ENCODE results near the gene SASH1.

SASH1 gene

DNA sequence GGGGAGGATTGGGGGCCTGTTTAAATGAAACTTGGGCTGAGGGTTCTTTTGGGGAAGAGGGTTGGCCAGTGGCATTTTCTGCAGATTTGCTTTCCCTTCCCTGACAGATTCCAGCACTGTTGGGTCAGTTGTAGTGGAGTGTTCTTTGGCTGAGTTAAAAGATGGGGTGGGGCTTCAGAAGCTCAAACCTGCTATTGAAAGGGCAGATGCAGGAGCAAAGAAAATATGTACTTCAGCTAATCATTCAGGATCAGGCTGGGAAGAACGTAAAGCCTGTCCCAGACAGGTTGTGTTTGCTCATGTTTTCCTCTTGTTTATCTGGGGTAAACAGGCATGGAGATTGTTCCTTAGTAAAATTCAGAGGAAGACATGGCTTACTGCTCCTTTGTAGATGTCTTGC lies 2.5 kb downstream of the SASH1 start:
- H3K9me3 ChIP-seq (ENCODE audit: insufficient read depth, low read length) = no peaks in the 10 kb centered on the region
- no peak overlapping the region for H3K4me3 ChIP-seq (ENCODE audit: insufficient read length, low read depth)
- no peak for DNase-seq (ENCODE audit: low read depth, low spot score)
- H3K4me1 ChIP-seq (ENCODE audit: insufficient read depth, insufficient read length) = peaks cover 7% of the 10 kb centered on the region
- TF ChIP-seq ZNF274 (IDR thresholded peaks at IDR 0.05; ENCODE audit: low read depth, low read length) (no peak), SUZ12 (IDR thresholded peaks at IDR 0.05; ENCODE audit: extremely low read depth, insufficient read depth, insufficient read length) (no peak), YY1 (IDR thresholded peaks at IDR 0.05; ENCODE audit: insufficient read depth, insufficient read length) (no peak)
- H3K9ac ChIP-seq (ENCODE audit: insufficient read length, low read depth) = no peak overlapping the region
- H3K27me3 ChIP-seq (ENCODE audit: insufficient read depth, insufficient read length) = no peaks in the 10 kb centered on the region
- H3K36me3 ChIP-seq (ENCODE audit: insufficient read depth, insufficient read length, low read length) = no peaks in the 10 kb centered on the region

DNA sequence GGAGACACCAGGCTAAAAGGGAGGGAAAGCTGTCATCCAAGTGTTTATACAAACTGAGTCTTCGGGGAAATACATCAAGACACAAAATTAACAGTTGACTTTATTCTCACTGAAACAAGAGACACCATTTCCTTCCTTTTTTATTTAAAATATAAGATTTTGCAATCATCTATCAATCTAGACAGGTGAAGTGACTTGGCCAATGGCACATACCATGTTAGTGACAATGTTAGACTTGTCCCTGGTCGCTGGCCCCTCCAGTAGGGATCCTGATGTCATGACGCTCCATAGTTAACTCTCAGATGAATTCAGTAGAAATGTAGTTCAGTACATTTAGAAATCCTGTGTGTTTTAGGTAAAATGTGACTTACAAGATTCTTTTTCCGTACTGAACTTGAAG lies 2.9 kb downstream of the SASH1 start:
- TF ChIP-seq SUZ12 (IDR thresholded peaks at IDR 0.05; ENCODE audit: extremely low read depth, insufficient read depth, insufficient read length) = no peak
- no peak for TF ChIP-seq ZNF274 (IDR thresholded peaks at IDR 0.05; ENCODE audit: low read depth, low read length)
- no peak for TF ChIP-seq YY1 (IDR thresholded peaks at IDR 0.05; ENCODE audit: insufficient read depth, insufficient read length)
- Histone ChIP-seq H3K36me3 (ENCODE audit: insufficient read depth, insufficient read length, low read length) (no peaks in the 10 kb centered on the region), H3K27me3 (ENCODE audit: insufficient read depth, insufficient read length) (no peaks in the 10 kb centered on the region), H3K9ac (ENCODE audit: insufficient read length, low read depth) (no peak overlapping the region), H3K4me1 (ENCODE audit: insufficient read depth, insufficient read length) (peaks cover 7% of the 10 kb centered on the region), H3K9me3 (ENCODE audit: insufficient read depth, low read length) (no peaks in the 10 kb centered on the region), H3K4me3 (ENCODE audit: insufficient read length, low read depth) (no peak overlapping the region)
- DNase-seq (ENCODE audit: low read depth, low spot score) = no peak

DNA sequence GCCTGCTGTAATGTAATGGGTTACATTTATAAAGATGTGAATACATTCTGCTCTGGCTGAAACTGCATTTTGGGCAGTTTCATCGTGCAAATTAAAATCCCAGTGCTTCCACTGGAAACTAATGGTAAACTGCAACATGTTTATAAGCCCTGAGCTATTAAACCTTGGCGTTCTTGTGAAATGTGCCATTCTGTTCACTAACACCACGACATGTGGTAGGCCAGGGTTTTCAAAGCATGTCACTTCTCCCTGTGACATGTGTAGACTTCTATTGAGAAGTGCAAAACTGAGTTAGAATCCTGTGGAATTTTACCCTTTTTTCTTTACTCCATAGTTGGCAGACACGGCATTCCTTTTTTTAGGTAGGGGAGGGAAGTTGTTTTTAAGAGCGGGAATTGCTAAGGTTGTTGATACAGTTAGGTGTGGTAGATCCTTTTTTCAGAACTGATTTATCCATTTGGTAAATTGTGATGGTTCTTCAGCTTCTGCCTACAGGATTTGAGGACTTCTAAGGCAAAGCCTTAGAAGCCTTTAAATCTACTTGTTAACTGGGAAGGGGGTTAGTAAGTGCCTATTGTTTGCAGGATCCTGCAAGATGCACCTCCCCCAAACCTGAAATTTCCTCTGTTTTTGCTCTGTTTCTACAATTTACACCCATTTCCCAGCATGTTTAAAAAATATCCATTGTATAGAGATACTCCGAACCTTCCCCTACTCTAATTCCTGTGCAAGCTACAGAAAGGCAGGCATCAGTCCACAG lies 4.2 kb downstream of the SASH1 start:
- Histone ChIP-seq H3K36me3 (ENCODE audit: insufficient read depth, insufficient read length, low read length) (no peaks in the 10 kb centered on the region), H3K27me3 (ENCODE audit: insufficient read depth, insufficient read length) (no peaks in the 10 kb centered on the region), H3K4me3 (ENCODE audit: insufficient read length, low read depth) (no peak overlapping the region), H3K9me3 (ENCODE audit: insufficient read depth, low read length) (no peaks in the 10 kb centered on the region), H3K9ac (ENCODE audit: insufficient read length, low read depth) (peak overlapping the region; percentile 58), H3K4me1 (ENCODE audit: insufficient read depth, insufficient read length) (peaks cover 7% of the 10 kb centered on the region)
- DNase-seq (ENCODE audit: low read depth, low spot score) = no peak
- TF ChIP-seq SUZ12 (IDR thresholded peaks at IDR 0.05; ENCODE audit: extremely low read depth, insufficient read depth, insufficient read length) = no peak
- TF ChIP-seq YY1 (IDR thresholded peaks at IDR 0.05; ENCODE audit: insufficient read depth, insufficient read length) = no peak
- no peak for TF ChIP-seq ZNF274 (IDR thresholded peaks at IDR 0.05; ENCODE audit: low read depth, low read length)

- Histone ChIP-seq H3K36me3 (ENCODE audit: insufficient read depth, insufficient read length, low read length) (no peaks in the 10 kb centered on the region), H3K27me3 (ENCODE audit: insufficient read depth, insufficient read length) (no peaks in the 10 kb centered on the region), H3K4me1 (ENCODE audit: insufficient read depth, insufficient read length) (peaks cover 7% of the 10 kb centered on the region), H3K9ac (ENCODE audit: insufficient read length, low read depth) (no peak overlapping the region), H3K4me3 (ENCODE audit: insufficient read length, low read depth) (no peak overlapping the region), H3K9me3 (ENCODE audit: insufficient read depth, low read length) (no peaks in the 10 kb centered on the region)
- no peak for DNase-seq (ENCODE audit: low read depth, low spot score)
- no peak for TF ChIP-seq SUZ12 (IDR thresholded peaks at IDR 0.05; ENCODE audit: extremely low read depth, insufficient read depth, insufficient read length)
- TF ChIP-seq ZNF274 (IDR thresholded peaks at IDR 0.05; ENCODE audit: low read depth, low read length) = no peak
- no peak for TF ChIP-seq YY1 (IDR thresholded peaks at IDR 0.05; ENCODE audit: insufficient read depth, insufficient read length)
Observed at GRCh38 chr6:148347441-148348054, 4.9 kb downstream of the SASH1 start.

GRCh38 chr6:148348335-148348734 lies 5.7 kb downstream of the SASH1 start:
- Histone ChIP-seq H3K4me3 (ENCODE audit: insufficient read length, low read depth) (no peak overlapping the region), H3K9ac (ENCODE audit: insufficient read length, low read depth) (peak overlapping the region; percentile 11), H3K27me3 (ENCODE audit: insufficient read depth, insufficient read length) (no peaks in the 10 kb centered on the region), H3K36me3 (ENCODE audit: insufficient read depth, insufficient read length, low read length) (no peaks in the 10 kb centered on the region), H3K9me3 (ENCODE audit: insufficient read depth, low read length) (no peaks in the 10 kb centered on the region), H3K4me1 (ENCODE audit: insufficient read depth, insufficient read length) (peaks cover 7% of the 10 kb centered on the region)
- TF ChIP-seq ZNF274 (IDR thresholded peaks at IDR 0.05; ENCODE audit: low read depth, low read length) = no peak
- no peak for TF ChIP-seq YY1 (IDR thresholded peaks at IDR 0.05; ENCODE audit: insufficient read depth, insufficient read length)
- no peak for TF ChIP-seq SUZ12 (IDR thresholded peaks at IDR 0.05; ENCODE audit: extremely low read depth, insufficient read depth, insufficient read length)
- DNase-seq (ENCODE audit: low read depth, low spot score) = no peak

- TF ChIP-seq SUZ12 (IDR thresholded peaks at IDR 0.05; ENCODE audit: extremely low read depth, insufficient read depth, insufficient read length) = no peak
- TF ChIP-seq ZNF274 (IDR thresholded peaks at IDR 0.05; ENCODE audit: low read depth, low read length) = no peak
- TF ChIP-seq YY1 (IDR thresholded peaks at IDR 0.05; ENCODE audit: insufficient read depth, insufficient read length) = no peak
- DNase-seq (ENCODE audit: low read depth, low spot score) = no peak
- Histone ChIP-seq H3K4me3 (ENCODE audit: insufficient read length, low read depth) (no peak overlapping the region), H3K9ac (ENCODE audit: insufficient read length, low read depth) (no peak overlapping the region), H3K36me3 (ENCODE audit: insufficient read depth, insufficient read length, low read length) (no peaks in the 10 kb centered on the region), H3K9me3 (ENCODE audit: insufficient read depth, low read length) (no peaks in the 10 kb centered on the region), H3K4me1 (ENCODE audit: insufficient read depth, insufficient read length) (peaks cover 7% of the 10 kb centered on the region), H3K27me3 (ENCODE audit: insufficient read depth, insufficient read length) (no peaks in the 10 kb centered on the region)
Observed at GRCh38 chr6:148348778-148349177, 6.1 kb downstream of the SASH1 start.

DNA sequence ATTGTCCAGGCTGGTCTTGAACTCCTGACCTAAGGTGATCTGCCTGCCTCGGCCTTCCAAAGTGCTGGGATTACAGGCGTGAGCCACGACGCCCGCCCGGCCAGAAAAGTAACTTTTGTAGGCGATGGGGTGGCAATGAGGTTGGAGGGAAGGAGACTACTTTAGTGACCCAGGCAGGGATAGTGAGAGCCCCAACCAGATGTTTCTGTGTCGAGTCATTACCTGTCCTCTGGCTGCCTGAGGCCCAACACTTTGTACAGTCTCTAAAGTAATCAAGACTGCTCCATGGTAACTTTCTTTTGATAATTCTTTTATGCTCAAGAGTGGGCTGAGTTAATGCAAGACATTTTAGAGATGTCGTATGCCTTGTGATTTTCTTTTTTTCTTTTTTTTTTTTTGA lies 6.8 kb downstream of the SASH1 start:
- no peaks in the 10 kb centered on the region for H3K27me3 ChIP-seq (ENCODE audit: insufficient read depth, insufficient read length)
- no peak overlapping the region for H3K4me3 ChIP-seq (ENCODE audit: insufficient read length, low read depth)
- TF ChIP-seq YY1 (IDR thresholded peaks at IDR 0.05; ENCODE audit: insufficient read depth, insufficient read length) = no peak
- TF ChIP-seq ZNF274 (IDR thresholded peaks at IDR 0.05; ENCODE audit: low read depth, low read length) = no peak
- TF ChIP-seq SUZ12 (IDR thresholded peaks at IDR 0.05; ENCODE audit: extremely low read depth, insufficient read depth, insufficient read length) = no peak
- no peaks in the 10 kb centered on the region for H3K9me3 ChIP-seq (ENCODE audit: insufficient read depth, low read length)
- H3K36me3 ChIP-seq (ENCODE audit: insufficient read depth, insufficient read length, low read length) = no peaks in the 10 kb centered on the region
- H3K4me1 ChIP-seq (ENCODE audit: insufficient read depth, insufficient read length) = peaks cover 7% of the 10 kb centered on the region
- DNase-seq (ENCODE audit: low read depth, low spot score) = no peak
- no peak overlapping the region for H3K9ac ChIP-seq (ENCODE audit: insufficient read length, low read depth)
